B cell (primary cell): ENCODE results near the gene RPS6KL1. TPM values are rescaled to one million over a fixed set of nuclear protein-coding genes. Genes with fewer than 3 reads are reported as not detected.

ENCODE experiments used
- ATAC-seq: fragments of 200-7000 bp; cut with Tn5 transposase; one replicate; pipeline ENCODE4 v1.10.0; 2021; ENCODE audit warnings: low read depth, mild to moderate bottlenecking, moderate number of reproducible peaks, moderate library complexity
- CTCF ChIA-PET: fragments of 350-600 bp; sonication (Branson Sonifier 250); formaldehyde crosslinking; loops from one replicate; lab custom pipeline; 2021; ENCODE audit warnings: antibody characterized with exemption, inconsistent platforms; lab: Charles Lee
- POLR2A ChIA-PET: fragments of 350-600 bp; sonication (Branson Sonifier 250); formaldehyde crosslinking; loops from one replicate; lab custom pipeline; 2021; ENCODE audit warnings: antibody characterized with exemption; lab: Charles Lee
- DNase-seq: peaks from one replicate; pipeline ENCODE4 v3.0.0; 2013
- H2AFZ ChIP-seq: 2 replicates; pipeline ENCODE4 v1.6.1; 2012; ENCODE audit warnings: mild to moderate bottlenecking, low read depth, low read length; ENCODE audit not compliant: insufficient read depth, poor library complexity, severe bottlenecking
- H3K27ac ChIP-seq, 2 donors: 1 replicate in 1 of 2; 2 replicates in 1 of 2; pipeline ENCODE4 v1.5.1; 2012 to 2013; ENCODE audit warnings: low read length in 2 of 2, mild to moderate bottlenecking in 2 of 2, moderate library complexity in 1 of 2
- H3K27me3 ChIP-seq, 4 experiments: fragments of 200-600 bp in 1 of 4; sonication (generic) in 1 of 4; replicated peaks in 1 of 4; 1 replicate in 2 of 4; 2 replicates in 2 of 4; pipeline versions ENCODE4 v1.6.1 to v1.7.0; 2013 to 2016; ENCODE audit warnings: low read length in 3 of 4, mild to moderate bottlenecking in 2 of 4, mixed read lengths in 1 of 4, moderate library complexity in 1 of 4; ENCODE audit not compliant: insufficient read depth in 4 of 4, control insufficient read depth in 3 of 4; ENCODE audit errors: control extremely low read depth in 1 of 4
- H3K36me3 ChIP-seq, 2 experiments: replicated peaks in 1 of 2; 1 replicate in 1 of 2; 2 replicates in 1 of 2; pipeline versions ENCODE4 v1.6.1 to v1.7.1; 2013; ENCODE audit warnings: low read length in 1 of 2; ENCODE audit not compliant: insufficient read depth in 2 of 2, control insufficient read depth in 1 of 2; ENCODE audit errors: control extremely low read depth in 1 of 2, extremely low read depth in 1 of 2
- H3K4me1 ChIP-seq, 2 donors: fragments of 200-600 bp in 1 of 2; sonication (generic) in 1 of 2; 1 replicate in 1 of 2; 2 replicates in 1 of 2; pipeline versions ENCODE4 v1.5.1 to v1.6.1; 2013 to 2017; ENCODE audit warnings: low read length in 2 of 2; ENCODE audit not compliant: control insufficient read depth in 2 of 2, insufficient read depth in 2 of 2
- H3K4me2 ChIP-seq: replicated peaks from 2 replicates; pipeline ENCODE3; 2012; ENCODE audit warnings: mild to moderate bottlenecking, low read depth, low read length; ENCODE audit not compliant: poor library complexity, severe bottlenecking
- H3K4me3 ChIP-seq, 5 experiments: fragments of 200-600 bp in 1 of 5; sonication (generic) in 1 of 5; 1 replicate in 3 of 5; 2 replicates in 2 of 5; pipeline versions ENCODE4 v1.5.1 to v1.7.0; 2011 to 2016; ENCODE audit warnings: low read length in 4 of 5, mild to moderate bottlenecking in 4 of 5, low read depth in 2 of 5, control low read depth in 1 of 5, moderate library complexity in 1 of 5; ENCODE audit not compliant: insufficient read depth in 1 of 5; ENCODE audit errors: control extremely low read depth in 1 of 5, extremely low read depth in 1 of 5
- H3K79me2 ChIP-seq: fragments of 200-600 bp; sonication (generic); one replicate; pipeline ENCODE4 v1.6.0; 2016; ENCODE audit warnings: low read length; ENCODE audit not compliant: control insufficient read depth, insufficient read depth
- H3K9ac ChIP-seq: fragments of 200-600 bp; sonication (generic); 2 replicates; pipeline ENCODE4 v1.6.1; 2017; ENCODE audit warnings: mild to moderate bottlenecking, low read length, moderate library complexity
- H3K9me3 ChIP-seq, 3 donors: one replicate each; pipeline versions ENCODE4 v1.6.1 to v1.7.1; 2013; ENCODE audit warnings: low read length in 2 of 3; ENCODE audit not compliant: control insufficient read depth in 2 of 3, insufficient read depth in 1 of 3; ENCODE audit errors: control extremely low read depth in 1 of 3
- H4K20me1 ChIP-seq: 2 replicates; pipeline ENCODE4 v1.6.0; 2012; ENCODE audit warnings: mild to moderate bottlenecking, low read length; ENCODE audit not compliant: insufficient read depth, control insufficient read depth, poor library complexity, severe bottlenecking
- H3K27ac Mint-ChIP-seq: one replicate; pipeline ENCODE4 v1.8.0; 2021; ENCODE audit warnings: mixed read lengths
- H3K27me3 Mint-ChIP-seq: one replicate; pipeline ENCODE4 v1.8.0; 2021; ENCODE audit warnings: mixed read lengths
- H3K4me1 Mint-ChIP-seq: one replicate; pipeline ENCODE4 v1.8.0; 2021; ENCODE audit warnings: mixed read lengths
- H3K4me3 Mint-ChIP-seq: one replicate; pipeline ENCODE4 v1.8.0; 2021; ENCODE audit warnings: mixed read lengths
- H3K9me3 Mint-ChIP-seq: one replicate; pipeline ENCODE4 v1.8.0; 2022; ENCODE audit warnings: mixed read lengths; ENCODE audit not compliant: insufficient read depth
- CTCF ChIP-seq: fragments of 200-600 bp; IDR thresholded peaks from one replicate; pipeline ENCODE4 v1.8.0; 2022; ENCODE audit warnings: antibody characterized with exemption, mild to moderate bottlenecking
- EZH2 ChIP-seq: IDR thresholded peaks from 2 replicates; pipeline ENCODE4 v1.6.1; 2012; ENCODE audit warnings: borderline replicate concordance, low read depth, mild to moderate bottlenecking, moderate library complexity, low read length; ENCODE audit not compliant: insufficient read depth, poor library complexity, severe bottlenecking
- WGBS: methylation state at CpG from one replicate; pipeline ENCODE4 v1.1.5; 2013; ENCODE audit warnings: missing lambda C conversion rate; ENCODE audit not compliant: insufficient coverage; 5-methylcytosine and 5-hydroxymethylcytosine counted together
- intact Hi-C: fragments of 100-400 bp; cut with micrococcal nuclease; formaldehyde crosslinking; loops from one replicate; pipeline ENCODE4 v1.10.0; 2022
- polyA plus RNA-seq: library from polyadenylated mRNA; depleted of rRNA; stranded (reverse); fragments of >200 nt; gene quantifications from 2 replicates; pipeline ENCODE4 v1.2.3, GENCODE V29; 2012
- total RNA-seq, 2 donors: library from RNA; stranded (reverse); fragments of 120-200 nt in 1 of 2; gene quantifications; 1 replicate in 1 of 2; 2 replicates in 1 of 2; pipeline versions ENCODE4 v1.2.3 to v1.2.4, GENCODE V29; 2013 to 2022

Gene RPS6KL1
- total and polyA plus RNA-seq, 2 donors (not counting 1 experiment from before 2014, with no cell fraction given): 3.4 to 4.4 TPM

- Histone ChIP-seq H4K20me1 (peaks cover 5% of the 10 kb centered on the region), H3K9ac (no peak overlapping the region), H3K27me3 (no peaks in the 10 kb centered on the region), H3K4me1 (peaks cover 17 to 52% of the 10 kb centered on the region in 2 donors), H3K27ac (no peak overlapping the region), H2AFZ (no peak overlapping the region), H3K79me2 (no peaks in the 10 kb centered on the region), H3K4me3 (no peak overlapping the region), H3K9me3 (no peaks in the 10 kb centered on the region), H3K4me2 (no peak overlapping the region), H3K36me3 (peaks cover 0 to 13% of the 10 kb centered on the region in 2 experiments)
- Mint-ChIP-seq H3K4me3 (no peak overlapping the region), H3K27ac (no peak overlapping the region), H3K9me3 (no peaks in the 10 kb centered on the region), H3K4me1 (peaks cover 41% of the 10 kb centered on the region), H3K27me3 (no peaks in the 10 kb centered on the region)
- intact Hi-C loops: no loop called here
- ATAC-seq: peak; percentile 47
- 30% methylated on average over 9 of the region's 12 CpGs for WGBS
- DNase-seq: peak; percentile 41
- TF ChIP-seq EZH2 (no peak), CTCF (peak; percentile 9)
- POLR2A ChIA-PET: interaction anchor here (0.5 to 0.6 kb wide), 2 partner anchors 24 to 268 kb away, joined by 3 read pairs; no protein-coding TSS in a partner anchor
- CTCF ChIA-PET: interaction anchor here (0.6 to 25.3 kb wide), 9 partner anchors 14 to 182 kb away, joined by 3 to 926 read pairs (median 10); partner anchors contain the start of genes DLST, PROX2 and RPS6KL1
These were observed 16.0 kb downstream of the RPS6KL1 start for GRCh38 chr14:74906925-74907521.

GRCh38 chr14:74905595-74906142 is 17.4 kb downstream of the RPS6KL1 start:
- POLR2A ChIA-PET: interaction anchor here (0.8 kb wide), 1 partner anchor 45 kb away, joined by 7 read pairs; no protein-coding TSS in a partner anchor
- Histone ChIP-seq H3K27ac (peak overlapping the region in 1 of 2 donors; percentile 33), H3K4me1 (peaks cover 17 to 52% of the 10 kb centered on the region in 2 donors), H4K20me1 (peaks cover 5% of the 10 kb centered on the region), H2AFZ (no peak overlapping the region), H3K9me3 (no peaks in the 10 kb centered on the region), H3K4me2 (no peak overlapping the region), H3K36me3 (peaks cover 0 to 27% of the 10 kb centered on the region in 2 experiments), H3K4me3 (no peak overlapping the region), H3K79me2 (no peaks in the 10 kb centered on the region), H3K27me3 (no peaks in the 10 kb centered on the region), H3K9ac (no peak overlapping the region)
- peak; percentile 72 for ATAC-seq
- 59% methylated on average over 10 of the region's 14 CpGs for WGBS
- H3K4me3 Mint-ChIP-seq: no peak overlapping the region
- no peaks in the 10 kb centered on the region for H3K27me3 Mint-ChIP-seq
- peak; percentile 79 for DNase-seq
- CTCF ChIA-PET: interaction anchor here (0.5 to 25.3 kb wide), 37 partner anchors 9 to 399 kb away, joined by 3 to 926 read pairs (median 4); partner anchors contain the start of genes DLST, EIF2B2, PROX2 and RPS6KL1
- no peaks in the 10 kb centered on the region for H3K9me3 Mint-ChIP-seq
- peaks cover 41% of the 10 kb centered on the region for H3K4me1 Mint-ChIP-seq
- TF ChIP-seq EZH2 (no peak), CTCF (peak; percentile 93)
- intact Hi-C loops: loop anchor here (1.0 to 2.0 kb wide), 2 partner anchors 44 to 183 kb away; no protein-coding TSS in a partner anchor
- peak overlapping the region; percentile 73 for H3K27ac Mint-ChIP-seq
